ENCODE results near the gene KCNK4. TPM values are rescaled to one million over a fixed set of nuclear protein-coding genes. Genes with fewer than 3 reads are reported as not detected.

KCNK4 gene
- polyA plus RNA-seq, 1 donor (not counting 4 experiments of a cell fraction or from before 2014, with no cell fraction given) = not detected

DNA sequence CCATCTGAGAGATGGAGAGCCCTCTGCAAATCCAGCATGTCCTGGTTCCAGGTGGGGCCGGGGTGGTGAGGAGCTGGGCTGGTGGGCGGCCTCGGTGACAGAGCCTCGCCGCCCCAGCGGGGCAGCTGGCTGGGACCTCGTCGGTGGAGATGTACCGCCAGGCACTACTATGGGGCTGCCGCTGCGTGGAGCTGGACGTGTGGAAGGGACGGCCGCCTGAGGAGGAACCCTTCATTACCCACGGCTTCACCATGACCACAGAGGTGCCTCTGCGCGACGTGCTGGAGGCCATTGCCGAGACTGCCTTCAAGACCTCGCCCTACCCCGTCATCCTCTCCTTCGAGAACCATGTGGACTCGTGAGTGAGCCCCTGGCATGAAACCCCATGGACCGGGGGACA, 32.7 kb upstream of the KCNK4 start:
- Histone ChIP-seq H3K4me2 (ENCODE audit: control insufficient read depth, extremely low read depth, insufficient read depth, low read depth, low read length) (no peak overlapping the region), H3K9me3 (ENCODE audit: control insufficient read depth, low read depth, low read length) (no peaks in the 10 kb centered on the region), H3K4me1 (ENCODE audit: control insufficient read depth, extremely low read depth, insufficient read depth, low read length) (peaks cover 18% of the 10 kb centered on the region), H4K20me1 (ENCODE audit: control insufficient read depth, extremely low read depth, insufficient read depth, low read length) (peaks cover 2% of the 10 kb centered on the region), H3K4me3 (ENCODE audit: control insufficient read depth in 2 of 3, extremely low read depth in 1 of 3, insufficient read depth in 2 of 3, low read depth in 1 of 3, low read length in 3 of 3) (no peak overlapping the region), H2AFZ (ENCODE audit: control insufficient read depth, low read length) (no peak overlapping the region), H3K27me3 (ENCODE audit: control insufficient read depth, extremely low read depth, insufficient read depth, low read length) (no peaks in the 10 kb centered on the region), H3K79me2 (ENCODE audit: control insufficient read depth, insufficient read depth, low read length) (peaks cover 29% of the 10 kb centered on the region), H3K9me1 (ENCODE audit: control insufficient read depth, extremely low read depth, insufficient read depth, low read length) (peaks cover 2% of the 10 kb centered on the region), H3K36me3 (ENCODE audit: control insufficient read depth in 2 of 2, extremely low read depth in 1 of 2, insufficient read depth in 2 of 2, low read length in 2 of 2) (peaks cover 50 to 65% of the 10 kb centered on the region in 2 experiments), H3K9ac (ENCODE audit: control insufficient read depth, extremely low read depth, insufficient read depth, low read length) (no peak overlapping the region), H3K27ac (ENCODE audit: control insufficient read depth, insufficient read depth, low read length) (no peak overlapping the region)
- TF ChIP-seq, protein P1, sequence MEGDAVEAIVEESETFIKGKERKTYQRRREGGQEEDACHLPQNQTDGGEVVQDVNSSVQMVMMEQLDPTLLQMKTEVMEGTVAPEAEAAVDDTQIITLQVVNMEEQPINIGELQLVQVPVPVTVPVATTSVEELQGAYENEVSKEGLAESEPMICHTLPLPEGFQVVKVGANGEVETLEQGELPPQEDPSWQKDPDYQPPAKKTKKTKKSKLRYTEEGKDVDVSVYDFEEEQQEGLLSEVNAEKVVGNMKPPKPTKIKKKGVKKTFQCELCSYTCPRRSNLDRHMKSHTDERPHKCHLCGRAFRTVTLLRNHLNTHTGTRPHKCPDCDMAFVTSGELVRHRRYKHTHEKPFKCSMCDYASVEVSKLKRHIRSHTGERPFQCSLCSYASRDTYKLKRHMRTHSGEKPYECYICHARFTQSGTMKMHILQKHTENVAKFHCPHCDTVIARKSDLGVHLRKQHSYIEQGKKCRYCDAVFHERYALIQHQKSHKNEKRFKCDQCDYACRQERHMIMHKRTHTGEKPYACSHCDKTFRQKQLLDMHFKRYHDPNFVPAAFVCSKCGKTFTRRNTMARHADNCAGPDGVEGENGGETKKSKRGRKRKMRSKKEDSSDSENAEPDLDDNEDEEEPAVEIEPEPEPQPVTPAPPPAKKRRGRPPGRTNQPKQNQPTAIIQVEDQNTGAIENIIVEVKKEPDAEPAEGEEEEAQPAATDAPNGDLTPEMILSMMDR (optimal IDR thresholded peaks at IDR 0.05 in 1 of 3, IDR thresholded peaks at IDR 0.05 in 1 of 3, conservative IDR thresholded peaks at IDR 0.05 in 1 of 3; ENCODE audit: extremely low read depth in 1 of 3, insufficient read depth in 2 of 3, low read length in 3 of 3) = no peak
- no peak for TF ChIP-seq EZH2 (IDR thresholded peaks at IDR 0.05; ENCODE audit: low read length)
- dilution Hi-C loops (cut with MboI; ENCODE audit: extremely low pct_ligation_motif_present, low sequenced_read_pairs) = no loop called here
- no peak for FAIRE-seq
- no peak for DNase-seq (ENCODE audit: low read depth, low spot score)

DNA sequence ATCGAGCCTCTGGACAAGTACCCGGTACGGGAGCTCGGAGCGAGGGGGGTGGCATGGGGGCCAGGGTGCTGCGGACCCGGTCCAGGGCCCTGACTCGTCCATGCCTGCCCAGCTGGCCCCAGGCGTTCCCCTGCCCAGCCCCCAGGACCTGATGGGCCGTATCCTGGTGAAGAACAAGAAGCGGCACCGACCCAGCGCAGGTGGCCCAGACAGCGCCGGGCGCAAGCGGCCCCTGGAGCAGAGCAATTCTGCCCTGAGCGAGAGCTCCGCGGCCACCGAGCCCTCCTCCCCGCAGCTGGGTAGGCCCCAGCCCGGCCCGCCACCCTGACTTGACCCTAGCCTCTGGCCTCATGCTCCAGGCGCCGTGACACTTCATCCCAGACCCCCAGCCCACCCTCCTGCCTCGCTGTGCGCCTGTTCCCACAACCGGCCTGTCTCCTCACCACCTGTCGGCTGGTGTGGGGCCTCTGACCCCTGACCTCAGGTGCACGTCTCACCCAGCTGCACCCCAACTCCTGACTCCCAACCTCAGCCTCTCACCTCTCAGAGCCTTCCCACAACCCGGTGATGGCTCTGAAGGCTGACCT, 32.1 kb upstream of the KCNK4 start:
- Histone ChIP-seq H2AFZ (ENCODE audit: control insufficient read depth, low read length) (no peak overlapping the region), H3K9me1 (ENCODE audit: control insufficient read depth, extremely low read depth, insufficient read depth, low read length) (peaks cover 2% of the 10 kb centered on the region), H3K36me3 (ENCODE audit: control insufficient read depth in 2 of 2, extremely low read depth in 1 of 2, insufficient read depth in 2 of 2, low read length in 2 of 2) (peaks cover 51 to 72% of the 10 kb centered on the region in 2 experiments), H3K27ac (ENCODE audit: control insufficient read depth, insufficient read depth, low read length) (no peak overlapping the region), H4K20me1 (ENCODE audit: control insufficient read depth, extremely low read depth, insufficient read depth, low read length) (no peaks in the 10 kb centered on the region), H3K9me3 (ENCODE audit: control insufficient read depth, low read depth, low read length) (no peaks in the 10 kb centered on the region), H3K4me3 (ENCODE audit: control insufficient read depth in 2 of 3, extremely low read depth in 1 of 3, insufficient read depth in 2 of 3, low read depth in 1 of 3, low read length in 3 of 3) (no peak overlapping the region), H3K79me2 (ENCODE audit: control insufficient read depth, insufficient read depth, low read length) (peaks cover 22% of the 10 kb centered on the region), H3K9ac (ENCODE audit: control insufficient read depth, extremely low read depth, insufficient read depth, low read length) (no peak overlapping the region), H3K27me3 (ENCODE audit: control insufficient read depth, extremely low read depth, insufficient read depth, low read length) (no peaks in the 10 kb centered on the region), H3K4me2 (ENCODE audit: control insufficient read depth, extremely low read depth, insufficient read depth, low read depth, low read length) (no peak overlapping the region), H3K4me1 (ENCODE audit: control insufficient read depth, extremely low read depth, insufficient read depth, low read length) (peaks cover 17% of the 10 kb centered on the region)
- FAIRE-seq (no peak), DNase-seq (ENCODE audit: low read depth, low spot score) (no peak)
- dilution Hi-C loops (cut with MboI; ENCODE audit: extremely low pct_ligation_motif_present, low sequenced_read_pairs) = no loop called here
- TF ChIP-seq, protein P1 (optimal IDR thresholded peaks at IDR 0.05 in 1 of 3, IDR thresholded peaks at IDR 0.05 in 1 of 3, conservative IDR thresholded peaks at IDR 0.05 in 1 of 3; ENCODE audit: extremely low read depth in 1 of 3, insufficient read depth in 2 of 3, low read length in 3 of 3) = no peak
- no peak for TF ChIP-seq EZH2 (IDR thresholded peaks at IDR 0.05; ENCODE audit: low read length)
